ENCODE measurements around the gene COL19A1. TPM values are rescaled to one million over a fixed set of nuclear protein-coding genes. Genes with fewer than 3 reads are reported as not detected.

The COL19A1 gene
- polyA plus RNA-seq, 1 donor (not counting 4 experiments of a cell fraction or from before 2014, with no cell fraction given), result not detected

- DNase-seq (ENCODE audit: low read depth, low spot score), result no peak
- H3K4me2 ChIP-seq (ENCODE audit: control insufficient read depth, extremely low read depth, insufficient read depth, low read depth, low read length), result no peak overlapping the region
- H3K27me3 ChIP-seq (ENCODE audit: control insufficient read depth, extremely low read depth, insufficient read depth, low read length), result peaks cover 4% of the 10 kb centered on the region
- H3K36me3 ChIP-seq (ENCODE audit: control insufficient read depth in 2 of 2, extremely low read depth in 1 of 2, insufficient read depth in 2 of 2, low read length in 2 of 2), result no peaks in the 10 kb centered on the region
- no peaks in the 10 kb centered on the region for H3K79me2 ChIP-seq (ENCODE audit: control insufficient read depth, insufficient read depth, low read length)
- TF ChIP-seq EZH2 (IDR thresholded peaks at IDR 0.05; ENCODE audit: low read length), result no peak
- TF ChIP-seq, protein P1, sequence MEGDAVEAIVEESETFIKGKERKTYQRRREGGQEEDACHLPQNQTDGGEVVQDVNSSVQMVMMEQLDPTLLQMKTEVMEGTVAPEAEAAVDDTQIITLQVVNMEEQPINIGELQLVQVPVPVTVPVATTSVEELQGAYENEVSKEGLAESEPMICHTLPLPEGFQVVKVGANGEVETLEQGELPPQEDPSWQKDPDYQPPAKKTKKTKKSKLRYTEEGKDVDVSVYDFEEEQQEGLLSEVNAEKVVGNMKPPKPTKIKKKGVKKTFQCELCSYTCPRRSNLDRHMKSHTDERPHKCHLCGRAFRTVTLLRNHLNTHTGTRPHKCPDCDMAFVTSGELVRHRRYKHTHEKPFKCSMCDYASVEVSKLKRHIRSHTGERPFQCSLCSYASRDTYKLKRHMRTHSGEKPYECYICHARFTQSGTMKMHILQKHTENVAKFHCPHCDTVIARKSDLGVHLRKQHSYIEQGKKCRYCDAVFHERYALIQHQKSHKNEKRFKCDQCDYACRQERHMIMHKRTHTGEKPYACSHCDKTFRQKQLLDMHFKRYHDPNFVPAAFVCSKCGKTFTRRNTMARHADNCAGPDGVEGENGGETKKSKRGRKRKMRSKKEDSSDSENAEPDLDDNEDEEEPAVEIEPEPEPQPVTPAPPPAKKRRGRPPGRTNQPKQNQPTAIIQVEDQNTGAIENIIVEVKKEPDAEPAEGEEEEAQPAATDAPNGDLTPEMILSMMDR (optimal IDR thresholded peaks at IDR 0.05 in 1 of 3, IDR thresholded peaks at IDR 0.05 in 1 of 3, conservative IDR thresholded peaks at IDR 0.05 in 1 of 3; ENCODE audit: extremely low read depth in 1 of 3, insufficient read depth in 2 of 3, low read length in 3 of 3), result no peak
- H3K27ac ChIP-seq (ENCODE audit: control insufficient read depth, insufficient read depth, low read length), result no peak overlapping the region
- H3K9me1 ChIP-seq (ENCODE audit: control insufficient read depth, extremely low read depth, insufficient read depth, low read length), result no peaks in the 10 kb centered on the region
- H3K9ac ChIP-seq (ENCODE audit: control insufficient read depth, extremely low read depth, insufficient read depth, low read length), result no peak overlapping the region
- H2AFZ ChIP-seq (ENCODE audit: control insufficient read depth, low read length), result no peak overlapping the region
- dilution Hi-C loops (cut with MboI; ENCODE audit: extremely low pct_ligation_motif_present, low sequenced_read_pairs), result no loop called here
- FAIRE-seq, result no peak
- H3K4me1 ChIP-seq (ENCODE audit: control insufficient read depth, extremely low read depth, insufficient read depth, low read length), result no peaks in the 10 kb centered on the region
- no peaks in the 10 kb centered on the region for H4K20me1 ChIP-seq (ENCODE audit: control insufficient read depth, extremely low read depth, insufficient read depth, low read length)
- no peaks in the 10 kb centered on the region for H3K9me3 ChIP-seq (ENCODE audit: control insufficient read depth, low read depth, low read length)
- no peak overlapping the region for H3K4me3 ChIP-seq (ENCODE audit: control insufficient read depth in 2 of 3, extremely low read depth in 1 of 3, insufficient read depth in 2 of 3, low read depth in 1 of 3, low read length in 3 of 3)
Observed at GRCh38 chr6:70163795-70164194, 297.4 kb downstream of the COL19A1 start.

- H3K79me2 ChIP-seq (ENCODE audit: control insufficient read depth, insufficient read depth, low read length), result no peaks in the 10 kb centered on the region
- no peak overlapping the region for H3K4me2 ChIP-seq (ENCODE audit: control insufficient read depth, extremely low read depth, insufficient read depth, low read depth, low read length)
- no peaks in the 10 kb centered on the region for H3K9me3 ChIP-seq (ENCODE audit: control insufficient read depth, low read depth, low read length)
- no peak overlapping the region for H3K27ac ChIP-seq (ENCODE audit: control insufficient read depth, insufficient read depth, low read length)
- no peak for TF ChIP-seq EZH2 (IDR thresholded peaks at IDR 0.05; ENCODE audit: low read length)
- TF ChIP-seq, protein P1 (optimal IDR thresholded peaks at IDR 0.05 in 1 of 3, IDR thresholded peaks at IDR 0.05 in 1 of 3, conservative IDR thresholded peaks at IDR 0.05 in 1 of 3; ENCODE audit: extremely low read depth in 1 of 3, insufficient read depth in 2 of 3, low read length in 3 of 3), result no peak
- no peaks in the 10 kb centered on the region for H3K4me1 ChIP-seq (ENCODE audit: control insufficient read depth, extremely low read depth, insufficient read depth, low read length)
- H2AFZ ChIP-seq (ENCODE audit: control insufficient read depth, low read length), result no peak overlapping the region
- H3K9me1 ChIP-seq (ENCODE audit: control insufficient read depth, extremely low read depth, insufficient read depth, low read length), result no peaks in the 10 kb centered on the region
- no peak overlapping the region for H3K9ac ChIP-seq (ENCODE audit: control insufficient read depth, extremely low read depth, insufficient read depth, low read length)
- no peaks in the 10 kb centered on the region for H3K36me3 ChIP-seq (ENCODE audit: control insufficient read depth in 2 of 2, extremely low read depth in 1 of 2, insufficient read depth in 2 of 2, low read length in 2 of 2)
- no peak for DNase-seq (ENCODE audit: low read depth, low spot score)
- H3K4me3 ChIP-seq (ENCODE audit: control insufficient read depth in 2 of 3, extremely low read depth in 1 of 3, insufficient read depth in 2 of 3, low read depth in 1 of 3, low read length in 3 of 3), result no peak overlapping the region
- no peak for FAIRE-seq
- peaks cover 4% of the 10 kb centered on the region for H3K27me3 ChIP-seq (ENCODE audit: control insufficient read depth, extremely low read depth, insufficient read depth, low read length)
- dilution Hi-C loops (cut with MboI; ENCODE audit: extremely low pct_ligation_motif_present, low sequenced_read_pairs), result no loop called here
- no peaks in the 10 kb centered on the region for H4K20me1 ChIP-seq (ENCODE audit: control insufficient read depth, extremely low read depth, insufficient read depth, low read length)
Observed at GRCh38 chr6:70164556-70164955, 298.2 kb downstream of the COL19A1 start.

Measured in keratinocyte (primary cell).